Measurements from ENCODE around the gene SYNGR2.

DNA sequence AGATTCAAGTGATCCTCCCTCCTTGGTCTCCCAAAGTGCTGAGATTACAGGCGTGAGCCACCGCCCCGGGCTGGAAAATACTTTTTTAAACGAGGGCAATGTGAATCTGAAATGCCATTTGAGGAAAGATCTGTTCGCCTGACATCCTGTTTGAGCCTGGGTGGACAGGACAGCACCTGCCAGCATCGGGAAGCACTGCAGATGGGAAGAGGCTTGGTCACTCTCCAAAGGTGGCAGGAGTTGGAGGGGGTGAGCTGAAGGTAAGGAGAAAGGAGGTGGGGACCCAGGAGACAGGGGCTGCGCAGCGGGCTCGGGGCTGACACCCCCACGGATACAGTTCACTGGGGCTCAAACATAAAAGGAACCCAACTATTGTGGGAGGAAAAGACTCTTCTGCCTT lies 41.7 kb downstream of the SYNGR2 start:
- TF ChIP-seq CTCF (IDR thresholded peaks at IDR 0.05): no peak
- no peak for TF ChIP-seq POLR2A (IDR thresholded peaks at IDR 0.05)

All from thyroid gland (tissue), 4 donors.